ENCODE results near the gene MEI1.

Gene MEI1

GRCh38 chr22:41799486-41800347, 100.4 kb downstream of the MEI1 start:
- no peak for DNase-seq

DNA sequence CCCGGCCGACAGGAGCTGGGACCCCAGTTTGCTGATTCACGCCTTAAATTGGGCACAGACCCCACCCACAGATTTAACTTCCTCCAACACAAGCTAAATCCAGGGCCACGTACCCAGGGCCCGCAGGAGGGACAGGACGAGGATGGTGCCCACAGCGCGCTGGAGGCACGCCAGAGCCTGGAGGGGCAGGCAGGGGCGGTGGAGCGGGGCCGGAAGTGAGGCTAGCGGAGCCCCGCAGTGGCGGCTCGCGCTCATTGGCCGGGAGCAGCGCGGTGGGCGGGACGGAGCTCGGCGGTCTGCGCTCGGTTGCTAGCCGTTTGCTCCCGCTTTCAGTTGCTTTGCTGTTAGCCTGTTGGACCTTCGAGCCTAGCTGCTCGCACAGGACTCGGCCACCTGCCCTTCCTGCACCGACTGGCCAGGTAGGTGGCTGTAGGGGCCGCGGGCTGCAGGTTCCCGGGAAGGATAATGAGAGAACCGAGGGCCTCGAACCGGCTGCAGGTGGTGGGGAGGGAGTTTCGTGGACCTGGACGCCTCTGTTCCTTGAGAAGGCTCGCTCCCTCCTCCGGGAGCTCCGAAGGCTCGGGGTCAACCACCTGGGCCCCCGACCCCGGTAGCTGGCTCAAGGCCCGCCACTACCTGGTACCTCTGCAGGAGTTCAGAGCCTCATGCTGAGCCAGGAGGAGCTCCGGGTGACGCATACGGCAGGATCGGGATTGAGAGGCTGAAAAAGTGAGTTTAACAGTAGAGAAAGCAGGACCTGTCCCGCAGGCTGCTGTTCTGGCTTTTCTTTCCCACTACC, 101.2 kb downstream of the MEI1 start, which contains the start of gene CCDC134:
TSS of gene CCDC134 (plus strand) at position 332 of the 799 bp plus-strand sequence. CDS start 8,212 bp downstream, outside the sequence.
- DNase-seq, result peak; percentile 75

DNA sequence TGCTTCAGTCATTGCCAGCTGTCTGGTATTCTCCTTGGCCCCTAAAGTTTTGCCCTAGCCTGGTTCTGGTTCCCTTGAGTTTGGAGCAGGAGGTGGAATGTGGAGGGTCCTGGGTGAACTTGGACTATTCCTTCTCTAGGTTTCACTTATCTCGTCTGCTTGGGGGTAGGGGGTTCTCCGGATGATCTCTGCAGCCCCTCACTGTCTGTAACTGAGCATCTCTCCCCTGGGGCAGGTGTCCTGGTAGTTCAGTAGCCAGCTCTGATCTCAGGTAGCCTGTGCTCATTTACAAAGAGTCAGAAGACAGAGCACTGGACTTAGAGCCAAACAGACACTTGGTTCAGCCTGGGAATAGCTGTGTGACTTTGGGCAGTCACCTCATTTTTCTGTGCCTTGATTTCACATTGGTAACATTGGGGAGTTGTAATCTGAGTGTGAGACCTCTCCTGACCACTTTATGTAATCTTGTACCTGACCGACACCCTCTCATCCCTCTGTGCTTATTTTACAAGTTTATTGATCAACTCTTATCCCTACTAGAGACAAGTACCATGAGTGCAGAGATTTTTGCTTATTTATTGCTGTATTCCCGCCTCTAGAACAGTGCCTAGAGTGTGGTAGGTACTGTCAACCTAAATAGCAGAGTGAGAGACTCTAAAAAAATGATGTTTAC, 102.0 kb downstream of the MEI1 start:
- no peak for DNase-seq

GRCh38 chr22:41801886-41802285, 102.6 kb downstream of the MEI1 start:
- DNase-seq, result no peak

- no peak for DNase-seq
Measured at GRCh38 chr22:41805639-41806038, 106.3 kb downstream of the MEI1 start.

DNA sequence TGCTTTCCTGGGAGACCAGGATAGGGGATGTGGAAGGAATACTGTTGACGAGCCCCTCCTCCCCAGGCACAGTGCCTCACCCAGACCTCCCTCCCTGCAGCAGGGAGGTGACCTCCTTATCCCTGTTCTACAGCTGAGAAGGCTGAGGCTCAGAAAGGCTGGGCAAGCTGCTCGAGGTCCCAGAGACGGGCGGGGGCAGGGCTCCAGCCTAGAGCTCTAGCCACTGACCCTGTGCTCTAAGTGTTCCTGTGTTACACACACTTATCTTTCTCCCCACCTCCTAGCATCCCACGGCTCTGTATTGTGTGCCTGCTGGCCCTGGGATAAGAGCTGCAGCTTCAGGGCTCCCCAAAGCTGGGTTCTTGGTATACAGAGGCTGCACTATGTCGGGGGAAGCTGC, 109.1 kb downstream of the MEI1 start:
- DNase-seq, result no peak

GRCh38 chr22:41810022-41810421, 110.7 kb downstream of the MEI1 start:
- no peak for DNase-seq

- no peak for DNase-seq
Measured at GRCh38 chr22:41812805-41813545, 113.7 kb downstream of the MEI1 start.

DNA sequence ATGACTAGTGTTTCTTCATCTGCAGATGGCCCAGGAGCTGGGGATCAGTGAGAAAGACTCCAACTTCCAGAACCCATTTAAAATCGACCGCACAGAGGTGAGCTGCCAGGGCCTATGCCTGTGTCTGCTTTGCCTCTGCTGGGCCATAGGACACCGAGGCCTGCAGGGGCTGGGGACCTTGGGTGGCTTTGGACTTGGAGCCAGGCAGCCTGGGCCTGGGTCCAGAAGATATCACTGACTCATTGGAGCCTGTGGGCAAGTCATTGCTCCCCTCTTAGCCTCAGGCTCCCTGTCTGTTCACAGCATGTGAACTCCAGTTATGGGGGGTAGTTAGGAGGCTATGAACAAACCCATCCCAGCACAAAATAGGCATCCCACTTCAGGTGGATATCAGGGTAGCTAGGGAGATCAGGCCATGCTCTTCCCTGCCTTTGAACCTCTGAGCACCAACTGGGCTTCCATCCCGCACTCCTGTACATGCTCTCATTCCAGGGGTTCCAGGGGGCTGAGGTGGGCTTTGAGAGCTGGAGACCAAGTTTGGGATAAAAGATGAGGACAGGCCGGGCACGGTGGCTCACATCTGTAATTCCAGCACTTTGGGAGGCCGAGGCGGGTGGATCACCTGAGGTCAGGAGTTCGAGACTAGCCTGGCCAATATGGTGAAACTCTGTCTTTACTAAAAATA, 114.6 kb downstream of the MEI1 start:
- DNase-seq, result no peak

DNA sequence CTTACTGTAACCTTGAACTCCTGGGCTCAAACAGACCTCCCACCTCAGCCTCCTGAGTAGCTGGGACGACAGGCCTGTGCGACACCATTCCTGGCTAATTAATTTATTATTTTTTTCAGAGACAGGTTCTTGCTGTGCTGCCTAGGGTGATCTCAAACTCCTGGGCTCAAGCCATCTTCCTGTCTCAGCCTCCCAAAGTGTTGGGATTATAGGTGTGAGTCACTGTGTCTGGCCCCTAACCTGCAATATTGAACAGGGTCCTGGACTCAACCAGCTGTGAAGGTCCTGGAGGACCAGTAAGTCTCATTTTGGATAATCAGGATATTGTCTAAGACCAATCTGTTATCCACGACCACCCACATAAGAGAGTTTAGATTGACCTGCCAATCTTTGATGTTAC, 116.4 kb downstream of the MEI1 start:
- DNase-seq, result no peak

GRCh38 chr22:41816241-41816640, 116.9 kb downstream of the MEI1 start:
- DNase-seq, result no peak

- no peak for DNase-seq
Measured at GRCh38 chr22:41816871-41817270, 117.6 kb downstream of the MEI1 start.

DNA sequence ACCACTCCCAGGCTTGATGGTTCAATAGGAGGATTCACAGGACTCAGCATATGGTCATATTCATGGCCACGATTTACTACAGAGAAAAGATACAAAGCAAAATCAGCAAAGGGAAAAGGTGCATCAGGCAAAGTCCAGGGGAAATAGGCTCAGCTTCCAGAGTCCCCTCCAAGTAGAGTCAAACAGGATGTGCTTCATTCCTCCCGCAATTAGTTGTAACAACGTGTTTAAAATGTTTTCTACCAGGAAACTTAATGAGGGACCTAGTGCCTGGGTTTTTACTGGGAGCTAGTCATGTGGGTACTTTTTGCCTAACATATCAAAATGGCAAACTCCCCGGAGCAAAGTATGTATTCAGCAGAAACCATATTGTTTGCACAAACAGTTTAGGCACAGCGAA, 118.7 kb downstream of the MEI1 start:
- DNase-seq, result no peak

GRCh38 chr22:41818596-41818995, 119.3 kb downstream of the MEI1 start:
- DNase-seq, result no peak

- no peak for DNase-seq
Measured at GRCh38 chr22:41819257-41819656, 120.0 kb downstream of the MEI1 start.

DNA sequence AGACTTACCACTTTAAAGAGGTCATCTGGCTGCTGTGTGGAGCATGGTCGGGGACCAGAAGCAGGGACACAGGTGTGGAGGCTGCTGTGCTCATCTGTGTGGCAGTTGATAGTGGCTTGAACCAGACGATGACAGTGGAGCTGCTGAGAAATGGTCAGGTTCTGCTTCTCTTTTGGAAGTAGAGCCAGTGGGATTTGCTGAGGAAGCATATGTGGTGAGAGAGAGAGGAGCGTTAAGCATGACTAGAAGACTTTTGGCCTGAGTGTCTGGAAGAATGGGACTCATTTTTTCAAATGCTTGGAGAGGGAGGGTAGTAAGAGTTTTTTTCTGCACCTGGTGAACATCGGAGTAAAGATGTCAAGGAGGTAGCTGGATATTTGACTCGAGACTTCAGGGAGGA, 121.1 kb downstream of the MEI1 start:
- no peak for DNase-seq

DNA sequence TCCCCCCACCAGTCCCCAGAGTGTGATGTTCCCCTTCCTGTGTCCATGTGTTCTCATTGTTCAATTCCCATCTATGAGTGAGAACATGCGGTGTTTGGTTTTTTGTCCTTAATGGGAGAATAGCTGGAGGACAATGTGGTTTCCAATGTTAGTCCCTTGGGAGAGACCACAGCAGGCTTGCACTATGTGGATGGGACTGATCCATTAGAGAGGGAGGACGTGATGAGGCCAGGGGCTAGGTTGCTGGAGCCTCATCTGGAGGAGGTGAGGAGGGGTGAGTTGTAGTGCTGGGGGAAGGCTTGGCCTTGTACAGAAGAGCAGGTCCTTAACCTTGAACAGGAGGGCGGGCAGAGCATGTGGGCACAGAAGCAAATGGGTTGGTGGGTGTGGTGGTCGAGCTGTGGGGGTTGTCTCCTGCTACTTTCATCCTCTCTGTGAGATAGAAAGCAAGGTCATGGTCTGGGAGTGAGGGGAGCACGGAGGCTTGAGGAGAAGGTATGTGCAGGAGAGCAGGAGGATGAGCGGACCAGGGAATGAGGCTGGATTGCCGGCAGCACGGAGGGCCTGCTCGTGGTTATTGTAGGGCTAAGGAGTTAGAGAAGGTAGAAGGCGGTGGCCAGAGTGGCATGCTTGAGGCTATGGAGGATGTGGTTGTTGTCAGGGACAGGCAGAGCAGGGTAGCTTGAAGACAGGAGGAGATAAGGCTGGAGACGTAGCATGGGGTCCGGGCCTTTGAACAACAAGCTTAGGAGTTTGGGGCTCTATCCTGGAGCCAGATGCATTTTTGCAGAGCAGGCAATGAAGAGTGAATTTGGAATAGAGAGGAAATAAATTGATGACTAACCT, 122.4 kb downstream of the MEI1 start:
- no peak for DNase-seq

DNA sequence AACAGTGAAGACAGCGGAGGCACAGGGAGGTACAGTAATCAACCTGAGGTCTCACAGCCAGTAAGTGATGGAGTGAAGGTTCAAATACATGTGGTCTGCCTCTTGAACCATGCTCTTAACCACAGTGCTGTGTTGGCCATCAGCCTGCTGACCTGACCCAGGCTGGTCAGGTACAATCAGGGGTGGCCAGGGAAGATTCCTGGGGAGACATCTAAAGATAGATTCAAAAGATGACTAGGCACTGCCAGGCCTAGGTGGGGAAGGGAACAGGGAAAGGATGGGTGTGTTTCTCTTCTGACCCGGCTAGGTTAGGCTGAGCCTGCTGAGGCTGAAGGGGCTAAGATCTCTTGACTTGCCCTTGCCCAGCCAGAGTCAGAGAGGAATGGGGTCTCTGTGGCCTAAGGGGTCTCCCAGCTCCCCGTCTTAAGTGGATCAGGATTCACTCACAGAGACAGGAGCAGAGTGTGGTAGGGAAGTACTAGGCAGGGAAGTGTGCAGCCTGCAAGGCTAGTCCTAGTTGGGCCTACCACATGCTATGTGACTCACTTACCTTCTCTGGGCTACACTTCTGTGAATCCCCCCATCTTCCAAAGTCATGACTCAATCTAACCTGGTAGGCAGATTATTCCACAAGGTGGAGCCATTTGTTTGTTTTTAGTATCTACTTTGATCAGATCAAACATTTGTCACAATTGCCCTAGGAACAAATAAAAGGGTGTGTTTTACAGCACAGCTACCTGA, 123.2 kb downstream of the MEI1 start:
- DNase-seq, result no peak

GRCh38 chr22:41823797-41824196, 124.5 kb downstream of the MEI1 start:
- DNase-seq, result no peak

DNA sequence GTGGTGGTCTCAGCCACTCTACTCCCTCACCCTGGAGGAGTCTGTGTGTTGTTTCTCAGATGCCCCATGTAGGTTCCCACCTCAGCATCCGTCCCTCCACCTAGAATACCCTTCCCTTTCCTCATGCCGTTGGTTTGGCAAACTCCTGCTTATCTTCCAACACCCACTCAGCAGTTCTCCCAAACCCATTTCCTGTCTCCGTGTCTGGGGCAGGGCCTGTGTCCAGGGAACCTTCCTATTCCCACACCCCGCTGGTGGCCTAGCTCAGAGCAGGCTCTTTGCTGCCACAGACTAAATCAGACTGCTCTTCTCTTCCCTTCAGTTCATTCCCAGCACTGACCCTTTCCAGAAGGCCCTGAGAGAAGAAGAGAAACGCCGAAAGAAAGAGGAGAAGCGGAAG, 126.1 kb downstream of the MEI1 start:
- no peak for DNase-seq

All from T1000 (cell line).